Hepatocyte (in vitro differentiated cells): Measurements from ENCODE around the gene NAA40. TPM values are rescaled to one million over a fixed set of nuclear protein-coding genes. Genes with fewer than 3 reads are reported as not detected.

ENCODE experiments used
- DNase-seq: peaks from one replicate; pipeline ENCODE4 v3.0.0-alpha.2; 2016; ENCODE audit warnings: low spot score
- H2AFZ ChIP-seq: fragments of 200-600 bp; sonication (generic); 2 replicates; pipeline ENCODE4 v1.6.0; 2016; ENCODE audit warnings: antibody characterized with exemption, mild to moderate bottlenecking
- H3K27ac ChIP-seq: fragments of 200-600 bp; sonication (generic); 2 replicates; pipeline ENCODE4 v1.5.1; 2016; ENCODE audit warnings: mild to moderate bottlenecking
- H3K27me3 ChIP-seq: fragments of 200-600 bp; sonication (generic); 2 replicates; pipeline ENCODE4 v1.6.1; 2016
- H3K36me3 ChIP-seq: fragments of 200-600 bp; sonication (generic); replicated peaks from 2 replicates; pipeline ENCODE4 v1.5.1; 2016; ENCODE audit warnings: low read depth; ENCODE audit not compliant: insufficient read depth
- H3K4me1 ChIP-seq: fragments of 200-600 bp; sonication (generic); 2 replicates; pipeline ENCODE4 v1.5.1; 2016; ENCODE audit warnings: mild to moderate bottlenecking, moderate library complexity; ENCODE audit not compliant: insufficient read depth
- H3K4me2 ChIP-seq: fragments of 200-600 bp; sonication (generic); 2 replicates; pipeline ENCODE4 v1.6.0; 2016
- H3K4me3 ChIP-seq: fragments of 200-600 bp; sonication (generic); 2 replicates; pipeline ENCODE4 v1.5.1; 2016; ENCODE audit warnings: mild to moderate bottlenecking
- H3K79me2 ChIP-seq: fragments of 200-600 bp; sonication (generic); 2 replicates; pipeline ENCODE4 v1.6.0; 2017; ENCODE audit warnings: mild to moderate bottlenecking
- H3K9me2 ChIP-seq: fragments of 200-600 bp; sonication (generic); replicated peaks from 2 replicates; pipeline ENCODE4 v1.6.0; 2017; ENCODE audit warnings: mild to moderate bottlenecking; ENCODE audit not compliant: insufficient read depth
- H3K9me3 ChIP-seq: fragments of 200-600 bp; sonication (generic); 2 replicates; pipeline ENCODE4 v1.5.1; 2016; ENCODE audit warnings: low read depth, mild to moderate bottlenecking
- H4K20me1 ChIP-seq: fragments of 200-600 bp; sonication (generic); 2 replicates; pipeline ENCODE4 v1.6.0; 2016; ENCODE audit warnings: mild to moderate bottlenecking; ENCODE audit not compliant: insufficient read depth, poor library complexity, severe bottlenecking
- EZH2 ChIP-seq: fragments of 200-600 bp; sonication (generic); IDR thresholded peaks from 2 replicates; pipeline ENCODE4 v1.6.1; 2016; ENCODE audit warnings: antibody characterized with exemption, mild to moderate bottlenecking, borderline replicate concordance
- EZH2phosphoT487 ChIP-seq: fragments of 200-600 bp; sonication (generic); IDR thresholded peaks from one replicate; pipeline ENCODE4 v1.6.1; 2018; ENCODE audit warnings: antibody characterized with exemption, mild to moderate bottlenecking, low read depth, moderate library complexity; ENCODE audit not compliant: unreplicated experiment, severe bottlenecking
- WGBS: methylation state at CpG from one replicate; pipeline ENCODE4 v1.1.6; 2016; ENCODE audit warnings: low lambda C conversion rate; ENCODE audit errors: missing lambda C conversion rate; 5-methylcytosine and 5-hydroxymethylcytosine counted together
- polyA plus RNA-seq: library from polyadenylated mRNA; unstranded; fragments of >200 nt; fragmentation: Nextera tagmentation; extraction: Ambion mirVana; gene quantifications from 2 replicates; pipeline ENCODE4 v1.2.1, GENCODE V29; 2016
- total RNA-seq: library from RNA; depleted of rRNA; stranded (reverse); fragments of >200 nt; gene quantifications from 2 replicates; pipeline ENCODE4 v1.2.3, GENCODE V29; 2014
- TF ChIP-seq, protein P1 (sequence below): fragments of 200-600 bp; sonication (generic); IDR thresholded peaks from 2 replicates; pipeline ENCODE4 v1.5.1; 2016; ENCODE audit warnings: antibody characterized with exemption, mild to moderate bottlenecking; ENCODE audit not compliant: poor library complexity

The NAA40 gene
- total and polyA plus RNA-seq, 2 experiments from 2014 or later = 15.3 to 16.4 TPM

DNA sequence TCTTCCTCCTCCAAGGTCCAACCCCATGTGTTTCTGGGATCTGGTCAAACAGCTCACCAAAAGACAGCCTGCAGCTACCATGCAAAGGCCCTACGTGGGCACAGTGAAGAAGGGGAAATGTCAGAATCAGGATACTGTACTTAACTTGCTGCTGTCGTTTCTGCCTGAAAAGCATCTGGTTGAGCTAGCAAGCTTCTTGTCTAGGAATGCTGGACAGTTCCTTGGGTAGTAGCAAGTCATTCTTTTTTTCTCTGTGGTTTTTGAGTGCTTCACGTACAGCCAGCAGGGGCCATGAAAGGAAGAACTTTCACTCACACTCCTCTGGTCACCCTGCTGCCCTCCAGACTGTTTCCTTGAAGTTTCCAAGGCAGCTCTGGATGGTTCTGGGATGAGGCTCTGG lies 46.6 kb upstream of the NAA40 start:
- Histone ChIP-seq H3K9me3 (no peaks in the 10 kb centered on the region), H2AFZ (no peak overlapping the region), H3K27me3 (no peaks in the 10 kb centered on the region), H3K27ac (no peak overlapping the region), H3K4me3 (no peak overlapping the region), H3K36me3 (no peaks in the 10 kb centered on the region), H3K79me2 (peaks cover 77% of the 10 kb centered on the region), H3K4me1 (peaks cover 23% of the 10 kb centered on the region), H4K20me1 (peaks cover 61% of the 10 kb centered on the region), H3K4me2 (no peak overlapping the region), H3K9me2 (no peaks in the 10 kb centered on the region)
- 55% methylated on average over 3 of the region's 3 CpGs for WGBS
- peak; percentile 42 for DNase-seq
- no peak for TF ChIP-seq EZH2
- no peak for TF ChIP-seq EZH2phosphoT487
- TF ChIP-seq, protein P1, sequence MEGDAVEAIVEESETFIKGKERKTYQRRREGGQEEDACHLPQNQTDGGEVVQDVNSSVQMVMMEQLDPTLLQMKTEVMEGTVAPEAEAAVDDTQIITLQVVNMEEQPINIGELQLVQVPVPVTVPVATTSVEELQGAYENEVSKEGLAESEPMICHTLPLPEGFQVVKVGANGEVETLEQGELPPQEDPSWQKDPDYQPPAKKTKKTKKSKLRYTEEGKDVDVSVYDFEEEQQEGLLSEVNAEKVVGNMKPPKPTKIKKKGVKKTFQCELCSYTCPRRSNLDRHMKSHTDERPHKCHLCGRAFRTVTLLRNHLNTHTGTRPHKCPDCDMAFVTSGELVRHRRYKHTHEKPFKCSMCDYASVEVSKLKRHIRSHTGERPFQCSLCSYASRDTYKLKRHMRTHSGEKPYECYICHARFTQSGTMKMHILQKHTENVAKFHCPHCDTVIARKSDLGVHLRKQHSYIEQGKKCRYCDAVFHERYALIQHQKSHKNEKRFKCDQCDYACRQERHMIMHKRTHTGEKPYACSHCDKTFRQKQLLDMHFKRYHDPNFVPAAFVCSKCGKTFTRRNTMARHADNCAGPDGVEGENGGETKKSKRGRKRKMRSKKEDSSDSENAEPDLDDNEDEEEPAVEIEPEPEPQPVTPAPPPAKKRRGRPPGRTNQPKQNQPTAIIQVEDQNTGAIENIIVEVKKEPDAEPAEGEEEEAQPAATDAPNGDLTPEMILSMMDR = no peak

DNA sequence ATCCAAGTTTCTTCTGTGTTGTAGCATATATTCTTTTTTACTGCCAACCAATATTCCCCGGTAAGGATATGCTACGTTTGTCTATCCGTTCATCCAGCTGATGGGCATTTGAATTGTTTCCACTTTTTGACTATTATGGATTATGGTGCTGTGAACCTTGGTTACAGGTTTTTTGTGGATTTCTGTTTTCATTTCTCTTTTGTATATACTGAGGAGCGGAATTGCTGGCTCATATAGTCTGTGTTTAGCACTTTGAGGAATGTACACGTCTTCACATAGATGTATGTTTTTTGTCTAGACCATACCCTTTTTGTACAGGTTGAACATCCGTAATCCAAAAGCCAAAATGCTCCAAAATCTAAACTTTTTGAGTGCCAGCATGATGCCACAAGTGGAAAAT lies 45.4 kb upstream of the NAA40 start:
- Histone ChIP-seq H3K9me3 (no peaks in the 10 kb centered on the region), H3K4me1 (peaks cover 17% of the 10 kb centered on the region), H3K4me2 (no peak overlapping the region), H3K27me3 (no peaks in the 10 kb centered on the region), H3K36me3 (no peaks in the 10 kb centered on the region), H4K20me1 (peaks cover 59% of the 10 kb centered on the region), H3K4me3 (no peak overlapping the region), H3K27ac (no peak overlapping the region), H3K79me2 (peaks cover 73% of the 10 kb centered on the region), H2AFZ (no peak overlapping the region), H3K9me2 (no peaks in the 10 kb centered on the region)
- WGBS = 99% methylated on average over 6 of the region's 6 CpGs
- DNase-seq = no peak
- no peak for TF ChIP-seq EZH2phosphoT487
- TF ChIP-seq, protein P1 = no peak
- no peak for TF ChIP-seq EZH2

DNA sequence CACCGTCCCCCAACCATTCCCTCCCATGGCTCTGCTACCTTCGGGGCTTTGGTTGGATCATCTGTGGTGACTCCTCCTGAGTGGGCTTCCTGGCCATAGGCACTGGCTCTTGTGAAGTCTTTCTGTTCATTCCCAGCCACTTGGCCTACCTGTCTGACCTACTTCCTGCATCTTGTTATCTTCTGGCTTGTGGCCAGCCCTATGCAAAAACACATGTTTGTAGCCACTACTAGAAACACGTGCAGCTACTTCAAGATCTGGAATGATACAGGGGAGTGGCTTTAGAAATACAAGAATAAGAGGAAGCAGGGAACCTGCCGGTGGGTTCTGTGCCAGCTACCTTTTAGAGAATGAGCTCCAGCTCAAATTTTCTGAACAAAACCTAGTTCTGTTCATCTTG lies 42.7 kb upstream of the NAA40 start:
- Histone ChIP-seq H3K4me3 (no peak overlapping the region), H3K9me3 (no peaks in the 10 kb centered on the region), H3K36me3 (no peaks in the 10 kb centered on the region), H2AFZ (no peak overlapping the region), H3K9me2 (no peaks in the 10 kb centered on the region), H3K4me2 (no peak overlapping the region), H3K27ac (no peak overlapping the region), H4K20me1 (peaks cover 35% of the 10 kb centered on the region), H3K4me1 (no peaks in the 10 kb centered on the region), H3K79me2 (peaks cover 55% of the 10 kb centered on the region), H3K27me3 (no peaks in the 10 kb centered on the region)
- no peak for DNase-seq
- TF ChIP-seq EZH2 (no peak), EZH2phosphoT487 (no peak)
- TF ChIP-seq, protein P1 = no peak
- WGBS = 93% methylated on average over 4 of the region's 4 CpGs
